Loucy (cell line): ENCODE data around the gene POU2F1.

ENCODE experiments used
- H2AFZ ChIP-seq: fragments of 200-600 bp; sonication (generic); 2 replicates; pipeline ENCODE4 v1.6.0; 2016; ENCODE audit warnings: antibody characterized with exemption, mild to moderate bottlenecking, low read length, moderate library complexity
- H3F3A ChIP-seq: fragments of 200-600 bp; 2 replicates; pipeline ENCODE4 v1.6.0; 2016; ENCODE audit warnings: antibody characterized with exemption, low read depth, mild to moderate bottlenecking
- H3K27me3 ChIP-seq: fragments of 200-600 bp; sonication (generic); 2 replicates; pipeline ENCODE4 v1.6.1; 2014; ENCODE audit warnings: low read length, mild to moderate bottlenecking; ENCODE audit not compliant: insufficient read depth, poor library complexity, severe bottlenecking
- H3K36me3 ChIP-seq: fragments of 200-600 bp; sonication (generic); 2 replicates; pipeline ENCODE4 v1.6.1; 2016; ENCODE audit warnings: low read length; ENCODE audit not compliant: insufficient read depth
- H3K4me1 ChIP-seq: fragments of 200-600 bp; sonication (generic); 2 replicates; pipeline ENCODE4 v1.5.1; 2014; ENCODE audit warnings: low read length, mild to moderate bottlenecking; ENCODE audit not compliant: insufficient read depth, poor library complexity, severe bottlenecking
- H3K4me2 ChIP-seq: fragments of 200-600 bp; sonication (generic); 2 replicates; pipeline ENCODE4 v1.6.0; 2014; ENCODE audit warnings: antibody characterized with exemption, low read length, low read depth, mild to moderate bottlenecking; ENCODE audit not compliant: poor library complexity, severe bottlenecking
- H3K4me3 ChIP-seq: fragments of 200-600 bp; sonication (generic); 2 replicates; pipeline ENCODE4 v1.5.1; 2014; ENCODE audit warnings: low read length, mild to moderate bottlenecking, mixed read lengths; ENCODE audit not compliant: poor library complexity, severe bottlenecking
- H3K79me2 ChIP-seq: fragments of 200-600 bp; sonication (generic); 2 replicates; pipeline ENCODE4 v1.6.1; 2014; ENCODE audit warnings: low read length; ENCODE audit not compliant: insufficient read depth
- H3K9ac ChIP-seq: fragments of 200-600 bp; sonication (generic); 2 replicates; pipeline ENCODE4 v1.6.0; 2014; ENCODE audit warnings: mild to moderate bottlenecking, low read depth, low read length, moderate library complexity; ENCODE audit not compliant: poor library complexity, severe bottlenecking
- H3K9me2 ChIP-seq: fragments of 200-600 bp; sonication (generic); replicated peaks from 2 replicates; pipeline ENCODE4 v1.6.1; 2016; ENCODE audit warnings: low read depth, low read length, mixed read lengths
- H3K9me3 ChIP-seq: fragments of 200-600 bp; sonication (generic); 2 replicates; pipeline ENCODE4 v1.6.1; 2014; ENCODE audit warnings: mild to moderate bottlenecking, antibody characterized with exemption, low read length, low read depth; ENCODE audit not compliant: insufficient read depth
- H4K20me1 ChIP-seq: fragments of 200-600 bp; sonication (generic); 2 replicates; pipeline ENCODE4 v1.6.0; 2014; ENCODE audit warnings: antibody characterized with exemption, low read length, mild to moderate bottlenecking; ENCODE audit not compliant: insufficient read depth, poor library complexity, severe bottlenecking
- EZH2phosphoT487 ChIP-seq: fragments of 200-600 bp; IDR thresholded peaks from 2 replicates; pipeline ENCODE4 v1.6.1; 2018; ENCODE audit warnings: antibody characterized with exemption, mild to moderate bottlenecking, moderate library complexity, borderline replicate concordance
- TF ChIP-seq, protein P1 (sequence below): fragments of 200-600 bp; sonication (generic); conservative IDR thresholded peaks from 2 replicates; pipeline ENCODE4 v1.5.1; 2014; ENCODE audit warnings: mild to moderate bottlenecking, antibody characterized with exemption, low read length

POU2F1 gene

DNA sequence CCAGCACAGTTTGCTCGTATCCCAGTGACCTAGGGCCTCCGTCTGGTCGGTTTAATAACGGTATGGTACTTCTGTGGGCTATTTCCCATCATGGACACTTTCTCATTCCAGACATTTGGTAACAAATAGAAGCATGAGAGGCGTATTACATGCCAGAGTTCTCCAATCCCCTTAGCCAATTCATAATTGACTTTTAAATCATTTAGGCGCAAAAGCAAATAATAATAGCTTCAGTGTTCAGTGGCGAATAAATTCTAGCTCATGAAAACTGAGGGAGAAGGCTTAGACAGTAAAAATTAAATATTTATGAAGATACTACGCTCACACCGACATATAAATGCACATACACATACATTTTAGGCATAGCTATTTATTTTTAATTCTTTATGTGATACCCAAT, 247.1 kb downstream of the POU2F1 start:
- no peak overlapping the region for H3K4me2 ChIP-seq
- H4K20me1 ChIP-seq, result peaks cover 16% of the 10 kb centered on the region
- peaks cover 87% of the 10 kb centered on the region for H3K79me2 ChIP-seq
- H3K4me1 ChIP-seq, result peaks cover 1% of the 10 kb centered on the region
- H3F3A ChIP-seq, result no peaks in the 10 kb centered on the region
- H3K4me3 ChIP-seq, result no peak overlapping the region
- no peak overlapping the region for H2AFZ ChIP-seq
- peaks cover 12% of the 10 kb centered on the region; the same call in 1 of the 2 replicates for H3K36me3 ChIP-seq
- no peaks in the 10 kb centered on the region for H3K9me2 ChIP-seq
- H3K27me3 ChIP-seq, result no peaks in the 10 kb centered on the region
- TF ChIP-seq EZH2phosphoT487, result no peak
- TF ChIP-seq, protein P1, sequence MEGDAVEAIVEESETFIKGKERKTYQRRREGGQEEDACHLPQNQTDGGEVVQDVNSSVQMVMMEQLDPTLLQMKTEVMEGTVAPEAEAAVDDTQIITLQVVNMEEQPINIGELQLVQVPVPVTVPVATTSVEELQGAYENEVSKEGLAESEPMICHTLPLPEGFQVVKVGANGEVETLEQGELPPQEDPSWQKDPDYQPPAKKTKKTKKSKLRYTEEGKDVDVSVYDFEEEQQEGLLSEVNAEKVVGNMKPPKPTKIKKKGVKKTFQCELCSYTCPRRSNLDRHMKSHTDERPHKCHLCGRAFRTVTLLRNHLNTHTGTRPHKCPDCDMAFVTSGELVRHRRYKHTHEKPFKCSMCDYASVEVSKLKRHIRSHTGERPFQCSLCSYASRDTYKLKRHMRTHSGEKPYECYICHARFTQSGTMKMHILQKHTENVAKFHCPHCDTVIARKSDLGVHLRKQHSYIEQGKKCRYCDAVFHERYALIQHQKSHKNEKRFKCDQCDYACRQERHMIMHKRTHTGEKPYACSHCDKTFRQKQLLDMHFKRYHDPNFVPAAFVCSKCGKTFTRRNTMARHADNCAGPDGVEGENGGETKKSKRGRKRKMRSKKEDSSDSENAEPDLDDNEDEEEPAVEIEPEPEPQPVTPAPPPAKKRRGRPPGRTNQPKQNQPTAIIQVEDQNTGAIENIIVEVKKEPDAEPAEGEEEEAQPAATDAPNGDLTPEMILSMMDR, result no peak
- no peak overlapping the region for H3K9ac ChIP-seq
- no peaks in the 10 kb centered on the region for H3K9me3 ChIP-seq

- Histone ChIP-seq H3K27me3 (no peaks in the 10 kb centered on the region), H4K20me1 (peaks cover 21% of the 10 kb centered on the region), H3K4me1 (peaks cover 18% of the 10 kb centered on the region), H3K4me3 (no peak overlapping the region), H3K79me2 (peaks cover 93% of the 10 kb centered on the region), H3K36me3 (no peaks in the 10 kb centered on the region; the same call in 1 of the 2 replicates), H2AFZ (no peak overlapping the region), H3K4me2 (no peak overlapping the region), H3F3A (0 out of 2 replicates have a peak, but pooled peaks cover 4% of the 10 kb centered on the region), H3K9me2 (no peaks in the 10 kb centered on the region), H3K9me3 (no peaks in the 10 kb centered on the region), H3K9ac (no peak overlapping the region)
- TF ChIP-seq, protein P1, result no peak
- TF ChIP-seq EZH2phosphoT487, result no peak
Measured at GRCh38 chr1:167469280-167469965, 248.7 kb downstream of the POU2F1 start.

DNA sequence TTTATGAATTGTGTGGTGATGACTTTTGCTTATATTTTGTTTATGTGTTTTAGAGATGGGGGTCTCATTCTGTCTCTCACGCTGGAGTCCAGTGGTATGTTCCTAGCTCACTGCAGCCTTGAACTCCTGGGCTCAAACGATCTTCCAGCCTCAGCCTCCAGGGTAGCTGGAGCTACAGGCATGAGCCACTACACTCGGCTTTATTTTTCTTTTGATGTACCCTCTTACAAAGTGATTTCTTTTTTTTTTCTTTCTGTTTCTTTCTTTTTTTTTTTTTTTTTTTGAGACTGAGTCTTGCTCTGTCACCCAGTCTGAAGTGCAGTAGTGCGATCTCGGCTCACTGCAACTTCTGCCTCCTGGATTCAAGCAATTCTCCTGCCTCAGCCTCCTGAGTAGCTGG, 250.9 kb downstream of the POU2F1 start:
- Histone ChIP-seq H3K36me3 (no peaks in the 10 kb centered on the region; the same call in 1 of the 2 replicates), H3F3A (0 out of 2 replicates have a peak, but pooled peaks cover 4% of the 10 kb centered on the region), H3K4me1 (peaks cover 30% of the 10 kb centered on the region), H3K4me2 (no peak overlapping the region), H3K9ac (no peak overlapping the region), H2AFZ (no peak overlapping the region), H3K9me3 (no peaks in the 10 kb centered on the region), H4K20me1 (peaks cover 26% of the 10 kb centered on the region), H3K79me2 (peaks cover 86% of the 10 kb centered on the region), H3K9me2 (no peaks in the 10 kb centered on the region), H3K27me3 (no peaks in the 10 kb centered on the region), H3K4me3 (no peak overlapping the region)
- TF ChIP-seq, protein P1, result no peak
- no peak for TF ChIP-seq EZH2phosphoT487
